NK-92 (cell line): Measurements from ENCODE around the gene RGS19.

ENCODE experiments used
- DNase-seq: peaks from one replicate; lab custom pipeline; 2025; ENCODE audit not compliant: unreplicated experiment; lab: John Stamatoyannopoulos, UW

RGS19 gene

DNA sequence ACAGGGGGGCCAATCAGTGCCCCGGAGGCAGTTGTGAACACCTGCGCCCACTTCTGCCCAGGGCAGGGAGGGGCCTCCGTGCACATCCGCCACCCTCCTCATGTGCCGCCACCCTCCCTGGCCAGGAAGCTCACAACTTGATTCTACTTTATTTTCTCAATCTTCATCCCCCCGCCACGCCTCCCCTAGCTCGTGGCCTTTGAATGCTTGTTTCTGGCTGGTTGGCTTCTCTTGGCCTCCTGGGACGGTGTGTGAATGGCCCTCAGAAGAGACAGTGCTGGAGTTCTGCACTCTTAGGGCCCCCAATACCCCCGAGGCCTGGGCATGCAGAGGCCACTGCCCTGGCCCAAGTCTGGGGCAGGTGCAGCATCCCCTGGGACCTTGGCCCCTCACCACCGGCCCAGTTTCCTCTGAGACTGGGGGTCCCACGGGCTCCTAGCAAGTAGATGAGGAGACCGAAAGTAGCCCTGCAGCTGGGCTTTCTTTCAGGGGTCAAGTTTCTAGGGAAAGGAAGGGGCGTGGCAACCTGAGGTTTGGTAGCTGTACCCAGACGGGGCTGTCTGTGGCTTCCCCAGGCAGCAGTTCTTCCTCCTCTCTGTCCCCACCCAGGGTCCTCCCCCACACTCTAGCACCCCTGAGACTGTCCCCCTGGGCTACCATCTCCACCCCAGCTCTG, 1.3 kb downstream of the RGS19 start:
- no peak for DNase-seq

DNA sequence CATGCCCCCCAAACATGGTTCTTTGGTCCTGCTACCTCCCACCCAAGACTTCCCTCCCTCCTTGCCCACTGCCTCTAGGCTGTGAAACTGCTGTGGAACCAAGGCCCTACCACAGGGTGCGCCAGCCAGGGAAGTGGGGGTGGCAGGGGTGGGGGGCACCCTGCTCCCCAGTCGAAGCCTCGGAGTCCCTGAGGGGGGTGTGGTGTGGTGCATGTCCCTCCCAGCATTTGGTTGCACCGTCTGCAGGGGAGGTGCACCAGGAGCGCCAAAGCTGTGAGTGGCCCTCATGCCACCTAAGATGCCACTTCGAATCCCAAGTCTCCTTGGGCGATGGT, 1.8 kb downstream of the RGS19 start:
- no peak for DNase-seq

DNA sequence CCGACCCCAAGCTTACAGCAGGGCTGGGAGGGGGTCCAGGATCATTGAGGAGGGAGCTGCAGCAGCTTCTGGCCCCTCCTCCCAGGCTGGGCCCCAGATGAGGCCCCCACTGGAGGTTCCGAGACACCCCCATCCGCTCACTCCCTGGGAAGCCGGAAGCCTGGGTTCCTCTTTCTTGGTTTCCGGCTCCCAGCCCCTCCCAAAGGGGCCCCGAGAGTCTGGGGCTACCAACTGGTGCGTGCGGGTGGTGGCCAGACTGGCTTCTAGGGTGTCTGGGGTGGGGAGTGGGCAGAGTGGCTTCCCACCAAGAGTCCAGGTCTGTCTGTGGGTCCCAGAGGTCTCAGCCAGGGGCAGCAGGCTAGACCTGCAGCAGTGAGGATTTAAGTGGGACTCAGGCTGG, 2.2 kb downstream of the RGS19 start:
- DNase-seq: no peak

DNA sequence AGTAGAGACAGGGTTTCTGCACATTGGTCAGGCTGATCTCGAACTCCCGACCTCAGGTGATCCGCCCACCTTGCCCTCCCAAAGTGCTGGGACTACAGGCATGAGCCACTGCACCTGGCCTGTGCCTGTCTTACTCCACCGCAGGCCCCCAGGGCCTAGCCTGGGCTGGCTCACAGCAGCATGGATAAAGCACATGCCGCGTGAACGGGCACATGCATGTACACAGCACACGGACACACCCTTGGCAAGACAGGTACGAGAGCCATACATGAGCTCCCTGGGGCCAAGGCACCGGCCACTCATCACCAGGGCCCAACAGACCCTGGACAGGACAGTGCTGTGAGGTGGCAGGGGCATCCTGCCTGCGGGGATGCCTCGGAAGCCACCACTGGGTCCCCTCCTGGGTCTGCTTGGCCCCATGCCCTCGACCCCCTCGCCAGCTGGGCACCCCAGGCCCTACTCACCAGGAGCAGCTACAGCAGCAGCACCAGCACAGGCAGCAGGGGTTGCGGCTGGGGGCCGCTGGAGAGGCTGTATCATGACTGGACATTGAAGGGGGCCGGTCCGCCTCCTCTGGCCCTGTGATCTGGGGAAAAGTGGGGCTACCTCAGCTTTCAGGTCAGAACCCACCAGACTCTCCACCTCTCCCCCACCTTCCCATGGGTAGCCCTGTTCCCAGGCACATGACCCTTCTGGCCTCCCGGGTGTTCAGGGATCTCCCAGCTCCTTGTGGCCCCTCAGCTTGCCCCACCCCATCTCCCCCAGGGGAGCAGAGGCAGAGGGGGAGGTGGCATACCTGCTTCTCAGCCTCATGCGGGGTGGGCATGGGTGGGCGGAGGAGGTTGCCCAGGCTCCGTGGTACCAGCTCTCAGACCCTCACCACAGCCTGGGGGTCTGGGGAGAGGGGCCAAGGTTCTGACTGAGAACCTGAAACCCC, 3.0 kb downstream of the RGS19 start:
- no peak for DNase-seq

DNA sequence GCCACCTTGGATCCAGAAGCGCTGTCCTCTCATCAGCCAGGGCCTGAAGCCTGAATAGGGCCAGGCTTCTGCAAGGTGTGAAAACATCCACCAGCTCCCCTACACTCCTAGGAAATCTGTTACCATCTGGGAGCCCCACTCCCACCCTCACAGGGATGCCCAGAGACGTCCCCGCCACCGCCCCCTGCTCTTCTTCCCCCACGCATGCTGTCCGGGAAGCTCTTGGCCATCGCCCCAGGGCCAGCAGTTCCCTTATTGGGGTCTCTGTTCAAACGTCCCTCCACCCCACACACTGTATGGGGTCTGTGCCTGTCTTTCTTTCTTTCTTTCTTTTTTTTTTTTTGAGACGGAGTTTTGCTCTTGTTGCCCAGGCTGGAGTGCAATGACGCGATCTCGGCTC, 3.8 kb downstream of the RGS19 start:
- no peak for DNase-seq

DNA sequence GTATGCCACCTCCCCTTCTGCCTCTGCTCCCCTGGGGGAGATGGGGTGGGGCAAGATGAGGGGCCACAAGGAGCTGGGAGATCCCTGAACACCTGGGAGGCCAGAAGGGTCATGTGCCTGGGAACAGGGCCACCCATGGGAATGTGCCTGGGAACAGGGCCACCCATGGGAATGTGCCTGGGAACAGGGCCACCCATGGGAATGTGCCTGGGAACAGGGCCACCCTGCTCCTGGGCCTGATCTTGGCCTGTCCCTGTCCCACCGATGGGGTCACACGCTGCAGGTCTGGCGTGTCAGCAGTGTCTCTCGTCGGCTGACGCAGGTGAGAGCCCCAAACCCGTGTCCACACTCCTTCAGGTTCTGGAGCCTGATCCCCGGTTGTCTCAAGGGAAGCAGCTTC, 4.4 kb downstream of the RGS19 start:
- DNase-seq: no peak

DNA sequence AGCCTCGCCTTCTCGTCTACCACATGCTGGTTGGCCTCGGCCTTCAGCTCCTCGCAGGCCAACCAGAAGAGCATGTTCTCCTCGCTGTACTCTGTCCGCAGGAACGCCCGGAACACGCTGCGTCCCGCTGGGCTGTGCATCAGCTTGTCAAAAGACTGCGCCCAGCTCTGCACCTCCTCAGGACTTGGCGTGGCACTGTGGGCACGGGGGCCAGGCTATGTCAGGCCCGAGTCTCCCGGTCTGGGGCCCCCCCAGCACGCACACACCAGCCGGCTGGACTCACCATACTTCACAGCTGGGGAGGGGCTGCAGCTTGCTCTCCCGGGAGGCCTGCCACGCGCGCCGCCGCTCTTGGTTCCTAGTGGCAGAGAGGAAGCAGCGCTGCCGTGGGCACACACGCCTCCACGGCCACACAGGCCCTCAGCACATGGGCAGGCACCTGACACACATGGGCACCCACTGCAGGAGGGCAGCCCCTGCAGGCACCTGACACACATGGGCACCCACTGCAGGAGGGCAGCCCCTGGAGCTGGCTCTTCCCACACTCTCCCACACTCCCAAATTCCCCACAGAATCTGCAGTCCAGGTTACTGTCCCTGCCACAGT, 5.0 kb downstream of the RGS19 start:
- no peak for DNase-seq

DNA sequence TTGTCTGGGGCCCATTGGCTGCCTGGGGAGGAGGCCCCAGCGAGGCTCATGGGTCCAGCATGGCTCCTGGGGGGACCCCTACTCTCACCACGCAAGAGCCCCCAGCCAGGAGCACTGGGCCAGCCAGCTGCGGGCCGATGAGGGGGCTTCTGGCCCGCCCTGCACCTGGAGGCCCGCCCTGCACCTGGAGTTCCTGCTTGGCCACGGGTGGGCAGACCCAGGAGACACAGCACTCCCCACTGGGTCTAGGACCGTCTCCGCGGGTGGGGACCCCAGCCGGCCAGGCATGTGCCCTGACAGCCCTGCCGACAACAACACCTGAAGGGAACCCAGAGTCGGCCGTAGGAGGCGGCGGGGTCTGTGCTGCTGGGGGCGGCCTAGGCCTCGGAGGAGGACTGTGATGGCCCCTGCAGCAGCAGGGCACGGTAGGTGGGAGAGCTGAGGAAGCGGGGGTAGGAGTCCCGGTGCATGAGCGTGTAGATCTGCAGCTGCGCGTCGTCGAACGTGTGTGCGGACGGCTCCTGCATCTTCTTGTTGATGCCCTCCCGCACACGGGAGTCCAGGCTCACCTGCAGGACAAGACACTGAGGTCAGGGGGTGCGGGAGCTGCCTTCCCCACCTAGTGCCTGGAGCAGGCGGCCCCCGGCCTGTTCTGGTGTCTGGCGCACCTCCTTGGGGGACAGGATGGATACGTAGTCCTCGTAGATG, 5.7 kb downstream of the RGS19 start:
- DNase-seq: no peak

DNA sequence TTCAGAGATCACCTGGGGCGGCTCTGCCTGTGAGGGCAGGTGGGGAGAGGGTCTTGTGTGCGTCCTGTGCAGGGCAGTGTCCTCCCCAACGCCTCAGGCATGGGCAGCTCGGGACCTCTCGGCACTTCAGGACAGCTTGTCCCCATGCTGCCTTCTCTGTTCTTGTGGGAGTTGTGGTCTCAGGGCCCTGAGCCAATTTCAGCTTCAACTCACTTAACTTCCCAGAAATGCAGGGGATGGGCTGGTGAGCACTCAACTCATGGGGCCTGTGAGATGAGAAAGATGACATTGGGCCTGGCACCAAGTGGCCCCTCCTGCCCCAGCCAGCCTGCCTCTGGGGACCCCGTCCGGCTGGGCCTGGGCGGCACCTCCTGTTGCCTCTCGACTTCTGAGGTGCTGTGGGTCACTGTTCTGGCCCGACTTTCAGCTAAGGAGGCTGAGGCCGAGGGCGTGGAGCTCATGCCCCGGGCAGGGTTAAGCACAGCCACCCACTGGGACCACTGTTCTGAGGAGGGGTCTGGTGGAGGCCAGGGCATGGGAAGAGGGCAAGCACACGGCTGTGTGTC, 6.7 kb downstream of the RGS19 start:
- no peak for DNase-seq

DNA sequence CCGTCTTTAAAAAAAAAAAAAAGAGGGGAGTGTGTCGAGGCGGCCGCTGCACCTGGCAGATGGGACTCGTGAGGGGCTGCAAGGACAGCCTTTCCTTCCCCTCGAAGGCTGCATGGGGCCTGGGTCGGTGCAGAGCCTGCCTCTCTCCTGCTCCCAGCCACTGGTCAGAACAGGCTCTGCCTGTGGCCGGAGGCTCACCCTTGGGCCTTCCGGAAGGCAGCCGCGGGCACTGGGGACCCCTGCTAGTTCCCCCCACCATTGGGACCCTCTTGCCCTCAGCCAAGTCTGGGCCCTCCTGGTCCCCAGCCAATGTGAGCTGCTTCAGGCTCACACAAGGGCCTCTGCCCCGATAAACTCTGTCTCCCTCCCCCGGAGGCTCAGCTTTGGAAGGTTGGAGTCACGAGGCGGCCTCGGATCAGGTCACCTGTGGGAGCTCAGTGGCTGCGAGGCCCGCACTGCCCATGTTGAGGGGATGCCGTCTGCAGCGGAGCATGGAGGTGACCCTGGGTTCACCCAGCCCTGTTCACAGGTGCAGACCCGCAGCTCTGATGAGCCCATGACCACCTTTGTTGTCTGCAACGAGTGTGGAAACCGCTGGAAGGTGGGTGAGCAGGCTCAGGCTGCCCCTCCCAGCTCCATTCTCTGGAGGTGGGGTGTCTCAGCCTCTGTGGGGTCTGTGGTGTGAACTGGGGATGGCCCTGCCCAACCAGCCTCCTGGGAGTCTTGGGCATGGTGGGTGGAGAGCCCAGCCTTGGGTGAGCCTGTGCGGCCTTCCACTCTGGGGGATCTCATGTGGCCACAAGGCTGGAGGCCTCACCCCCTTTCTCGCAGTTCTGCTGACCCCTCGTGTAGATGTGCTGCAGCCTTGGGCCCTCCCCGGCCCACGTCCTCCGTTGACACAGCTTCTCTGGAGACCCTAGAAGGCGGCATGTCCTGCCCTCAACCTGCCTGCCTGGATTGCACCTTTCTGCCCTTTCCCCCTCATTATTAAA, 7.7 kb downstream of the RGS19 start:
- DNase-seq: no peak

DNA sequence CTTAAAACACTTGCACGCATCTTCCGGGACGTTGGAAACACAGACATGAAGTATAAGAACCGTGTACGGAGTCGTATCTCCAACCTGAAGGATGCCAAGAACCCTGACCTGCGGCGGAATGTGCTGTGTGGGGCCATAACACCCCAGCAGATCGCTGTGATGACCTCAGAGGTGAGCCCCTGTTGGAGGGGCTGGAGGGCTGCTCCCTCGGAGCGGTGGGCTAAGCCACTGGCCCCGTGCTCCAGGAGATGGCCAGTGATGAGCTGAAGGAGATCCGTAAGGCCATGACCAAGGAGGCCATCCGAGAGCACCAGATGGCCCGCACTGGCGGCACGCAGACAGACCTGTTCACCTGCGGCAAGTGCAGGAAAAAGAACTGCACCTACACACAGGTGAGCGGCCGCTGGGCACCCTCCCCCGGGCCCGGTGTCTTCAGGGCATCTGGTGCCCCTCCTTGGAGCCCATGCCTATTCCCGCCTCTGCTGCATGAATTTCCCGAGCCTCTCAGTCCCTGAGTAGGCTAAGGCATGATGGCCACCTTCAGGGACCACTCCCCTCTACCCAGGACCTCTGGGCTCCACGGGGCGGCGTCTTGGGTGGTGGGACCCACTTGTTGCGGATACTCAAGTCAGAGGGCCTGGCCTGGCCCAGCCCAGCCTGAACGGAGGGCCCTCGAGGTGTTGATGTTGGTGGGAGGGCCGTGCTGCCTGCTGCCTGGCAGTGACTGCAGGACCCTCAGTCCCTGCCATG, 8.9 kb downstream of the RGS19 start:
- DNase-seq: no peak

DNA sequence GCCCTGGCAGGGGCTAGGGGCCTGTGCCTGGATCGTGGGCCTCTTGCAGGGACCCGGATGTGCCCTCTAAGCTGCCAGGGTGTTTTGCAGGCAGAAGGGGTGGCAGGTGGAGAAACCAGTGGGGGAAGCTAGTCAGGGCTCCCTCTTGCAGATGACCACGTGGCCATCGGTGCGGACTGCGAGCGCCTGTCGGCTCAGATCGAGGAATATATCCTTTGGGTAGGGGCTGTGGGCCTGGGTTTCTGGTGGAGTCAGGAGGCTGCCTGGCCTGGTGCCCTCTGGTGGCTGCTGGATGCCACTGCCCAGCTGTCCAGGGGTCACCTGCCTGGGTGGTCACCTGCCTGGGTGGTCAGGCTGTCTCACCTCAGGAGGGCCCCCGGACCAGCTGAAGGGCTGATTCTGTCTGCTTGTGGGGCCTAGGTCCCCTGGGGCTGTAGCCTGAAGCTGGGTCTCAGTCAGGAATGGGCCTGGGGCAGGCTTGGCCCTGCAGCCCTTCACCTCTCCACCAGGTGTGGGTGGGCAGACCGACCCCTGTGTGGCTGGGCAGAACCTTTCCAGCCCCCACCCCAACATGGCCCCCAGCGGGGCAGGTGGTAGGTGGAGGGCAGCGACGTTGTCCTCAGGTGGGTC, 9.6 kb downstream of the RGS19 start:
- no peak for DNase-seq

DNA sequence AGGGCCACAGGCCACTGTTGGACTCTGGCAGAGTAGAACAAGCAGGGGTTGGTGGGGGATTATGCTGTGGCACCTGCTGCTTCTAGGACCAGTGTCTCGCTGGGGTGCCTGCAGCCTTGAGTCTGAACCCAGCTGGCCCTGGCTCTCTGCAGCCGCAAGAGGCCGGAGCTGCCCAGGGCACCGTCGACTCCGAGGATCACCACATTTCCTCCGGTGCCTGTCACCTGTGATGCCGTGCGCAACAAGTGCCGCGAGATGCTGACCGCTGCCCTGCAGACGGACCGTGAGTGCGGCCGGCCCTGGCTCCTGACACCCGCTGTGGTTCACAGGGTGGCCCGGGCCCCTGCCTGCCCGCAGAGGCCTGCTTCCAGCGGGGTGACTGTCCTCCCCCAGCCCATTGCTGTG, 10.1 kb downstream of the RGS19 start:
- DNase-seq: no peak

DNA sequence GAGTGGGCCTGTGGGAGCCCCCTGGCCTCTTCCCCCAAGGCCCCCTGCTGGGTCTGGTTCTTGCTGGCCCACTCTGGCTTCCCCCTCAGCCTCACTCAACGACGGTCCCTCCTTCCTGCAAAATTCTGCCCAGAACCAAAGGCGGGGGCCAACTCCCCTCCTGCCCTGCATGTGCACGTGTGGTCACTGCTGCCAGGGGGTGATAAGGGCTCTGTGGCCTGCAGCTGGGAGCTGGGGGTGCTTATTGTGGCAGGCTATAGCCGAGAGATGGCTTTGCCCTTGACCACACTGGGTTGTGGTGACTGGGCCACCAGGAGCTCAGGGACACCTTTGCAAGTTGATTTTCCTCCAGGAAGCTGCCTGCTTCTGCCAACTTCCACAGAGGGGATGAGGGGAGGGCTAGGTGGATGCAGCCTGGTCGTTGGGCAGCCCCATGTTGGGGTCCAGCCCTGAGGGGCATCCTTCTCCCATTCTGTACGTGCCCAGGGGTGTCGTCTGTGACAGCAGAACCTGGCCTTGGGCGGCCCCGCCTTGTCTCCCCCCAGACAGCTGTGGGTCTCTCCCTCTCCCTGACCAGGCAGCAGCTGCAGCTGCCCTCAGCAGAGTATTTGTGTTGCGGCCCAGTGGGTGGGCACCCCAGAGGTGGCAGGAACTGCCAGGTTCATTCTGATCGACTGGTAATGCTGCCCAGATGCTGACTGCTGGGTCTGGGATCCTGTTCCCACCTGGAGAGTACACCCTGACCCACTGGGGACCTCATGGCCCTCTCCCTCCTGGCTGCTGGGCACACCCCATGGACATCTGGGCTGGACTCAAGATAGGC, 10.7 kb downstream of the RGS19 start:
- DNase-seq: no peak

DNA sequence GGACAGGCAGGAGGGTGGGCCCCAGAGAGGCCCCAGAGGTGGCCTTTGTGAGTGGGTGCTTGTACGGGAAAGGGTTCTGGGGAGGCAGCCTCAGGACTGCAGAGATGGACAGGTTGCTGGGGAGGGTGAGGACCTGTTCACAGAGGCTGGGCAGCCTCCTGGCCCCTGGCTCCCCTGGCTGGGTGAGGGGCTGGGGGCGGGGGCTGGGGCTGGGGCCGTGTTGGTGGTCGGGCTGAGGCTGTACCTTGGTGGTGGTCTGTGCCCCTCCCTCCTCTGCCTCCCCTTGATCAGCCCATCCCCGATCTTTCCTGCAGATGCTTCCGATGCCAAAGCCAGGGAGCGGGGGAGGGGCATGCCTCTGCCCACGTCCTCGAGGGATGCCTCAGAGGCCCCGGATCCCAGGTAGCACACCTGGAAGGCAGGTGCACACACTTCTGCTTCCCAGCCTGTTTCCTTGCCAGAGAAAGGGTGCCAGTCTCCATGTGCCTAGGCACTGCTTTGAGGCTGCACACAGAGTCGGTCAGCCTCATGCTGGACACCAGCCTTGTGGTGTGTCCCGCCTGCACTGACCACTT, 11.5 kb downstream of the RGS19 start:
- DNase-seq: no peak

DNA sequence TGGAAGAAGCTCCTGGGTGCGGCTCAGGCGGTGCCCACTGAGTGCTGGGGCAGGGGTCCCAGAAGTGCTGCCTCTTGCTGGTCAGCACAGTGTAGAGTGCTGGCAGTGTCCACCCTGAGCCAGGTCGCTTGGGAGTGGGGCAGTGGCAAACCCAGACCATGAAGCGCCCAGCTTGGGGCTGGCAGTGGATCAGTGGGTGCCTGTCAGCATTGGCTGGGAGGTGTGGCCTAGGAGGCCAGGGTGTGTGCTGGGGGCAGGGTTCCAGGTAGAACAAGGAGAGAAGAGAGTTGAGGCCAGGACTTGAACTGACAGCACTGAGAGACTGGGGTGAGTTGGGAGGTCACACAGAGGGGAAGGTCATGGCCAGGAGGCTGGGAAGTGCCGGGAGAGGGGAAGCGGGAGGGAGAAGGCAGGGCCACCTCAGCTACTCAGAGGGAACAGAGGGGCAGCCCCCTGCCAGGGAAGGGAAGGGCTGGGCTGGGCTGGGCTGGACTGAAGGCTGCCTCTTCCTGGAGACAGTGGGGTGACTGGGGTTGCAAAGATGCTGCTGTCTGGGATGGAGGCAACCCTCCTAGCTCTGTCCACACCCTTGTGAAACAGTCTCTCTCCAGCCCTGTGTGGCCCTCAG, 12.2 kb downstream of the RGS19 start:
- no peak for DNase-seq

DNA sequence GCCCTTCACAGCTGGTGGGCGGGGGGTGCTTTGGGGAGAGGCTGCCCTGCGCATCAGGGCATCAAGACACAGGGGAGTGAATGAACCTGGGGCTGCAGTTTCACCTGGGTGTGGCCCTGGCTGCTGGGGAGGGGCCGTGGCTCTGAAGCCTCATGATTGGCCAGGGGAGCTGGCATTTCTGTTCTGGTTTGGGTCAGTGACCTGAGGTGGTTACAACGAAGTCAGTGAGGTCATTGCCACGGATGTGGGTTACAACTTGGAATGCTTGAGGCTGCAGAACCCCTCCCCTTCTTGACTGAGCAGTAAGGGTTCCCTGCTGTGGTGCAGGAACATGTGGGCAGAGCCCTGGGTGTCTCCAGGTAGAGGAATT, 13.4 kb downstream of the RGS19 start:
- DNase-seq: no peak
